Measurements from ENCODE around the gene ERP27. TPM values are rescaled to one million over a fixed set of nuclear protein-coding genes. Genes with fewer than 3 reads are reported as not detected.

The ERP27 gene
- polyA plus RNA-seq, 1 of the 3 experiments (the other 2 are of a cell fraction): 0.64 TPM

- peaks cover 0 to 1% of the 10 kb centered on the region in 2 experiments; a peak in 1 of 4 replicates for H3K4me1 ChIP-seq (ENCODE audit: control insufficient read depth in 1 of 2, insufficient read depth in 2 of 2, low read depth in 1 of 2, low read length in 1 of 2)
- no peaks in the 10 kb centered on the region for H3K79me2 ChIP-seq (ENCODE audit: insufficient read depth)
- no peak overlapping the region for H2AFZ ChIP-seq (ENCODE audit: low read depth)
- H3K4me3 ChIP-seq (ENCODE audit: low read depth in 2 of 2, low read length in 1 of 2): no peak overlapping the region
- 63% methylated on average over 11 of the region's 12 CpGs for WGBS (ENCODE audit: low lambda C conversion rate)
- H3K9me3 ChIP-seq: no peaks in the 10 kb centered on the region
- no peak overlapping the region for H3K9ac ChIP-seq
- no peak for DNase-seq
- H3K36me3 ChIP-seq (replicated peaks in 1 of 2; ENCODE audit: control insufficient read depth in 1 of 2, insufficient read depth in 2 of 2, low read length in 1 of 2): peaks cover 39 to 47% of the 10 kb centered on the region in 2 experiments
- no peak overlapping the region for H3K27ac ChIP-seq (ENCODE audit: low read depth in 2 of 2, low read length in 1 of 2)
- TF ChIP-seq NRF1 (IDR thresholded peaks at IDR 0.05; ENCODE audit: low read depth, low read length) (no peak), CHD2 (IDR thresholded peaks at IDR 0.05; ENCODE audit: low read length, partially characterized antibody) (no peak), ELF1 (IDR thresholded peaks at IDR 0.05) (no peak), JUND (IDR thresholded peaks at IDR 0.05) (no peak), MAX (IDR thresholded peaks at IDR 0.05; ENCODE audit: low read depth) (no peak), REST (IDR thresholded peaks at IDR 0.05; ENCODE audit: low read depth, low read length) (no peak), SIN3A (IDR thresholded peaks at IDR 0.05; ENCODE audit: borderline replicate concordance, low read depth, low read length) (no peak)
- no peaks in the 10 kb centered on the region for H3K9me2 ChIP-seq
- H3K4me2 ChIP-seq: no peak overlapping the region
- H3F3A ChIP-seq (replicated peaks; ENCODE audit: insufficient read depth): no peaks in the 10 kb centered on the region
- H4K20me1 ChIP-seq (ENCODE audit: insufficient read depth): no peaks in the 10 kb centered on the region
- ChIA-PET POLR2A (no interaction called here), CTCF (no interaction called here)
- H3K27me3 ChIP-seq (ENCODE audit: insufficient read depth): no peaks in the 10 kb centered on the region
Measured at GRCh38 chr12:14942196-14942931, 4.0 kb upstream of the ERP27 start.

GRCh38 chr12:14941369-14941768 lies 3.0 kb upstream of the ERP27 start:
- H3K4me2 ChIP-seq: no peak overlapping the region
- peaks cover 31 to 42% of the 10 kb centered on the region in 2 experiments for H3K36me3 ChIP-seq (replicated peaks in 1 of 2; ENCODE audit: control insufficient read depth in 1 of 2, insufficient read depth in 2 of 2, low read length in 1 of 2)
- CTCF ChIA-PET: no interaction called here
- POLR2A ChIA-PET: no interaction called here
- no peaks in the 10 kb centered on the region for H3K4me1 ChIP-seq (ENCODE audit: control insufficient read depth in 1 of 2, insufficient read depth in 2 of 2, low read depth in 1 of 2, low read length in 1 of 2)
- no peak overlapping the region for H2AFZ ChIP-seq (ENCODE audit: low read depth)
- no peaks in the 10 kb centered on the region for H3K9me3 ChIP-seq
- no peak for TF ChIP-seq MEF2A (IDR thresholded peaks at IDR 0.05; ENCODE audit: borderline replicate concordance, low read depth)
- TF ChIP-seq RAD21 (IDR thresholded peaks at IDR 0.05; ENCODE audit: low read length): no peak
- TF ChIP-seq TCF12 (IDR thresholded peaks at IDR 0.05): no peak
- TF ChIP-seq YY1 (IDR thresholded peaks at IDR 0.05; ENCODE audit: low read depth): no peak
- no peak for TF ChIP-seq REST (IDR thresholded peaks at IDR 0.05; ENCODE audit: low read depth, low read length)
- DNase-seq: no peak
- 74% methylated on average over 2 of the region's 2 CpGs for WGBS (ENCODE audit: low lambda C conversion rate)
- no peaks in the 10 kb centered on the region for H3K27me3 ChIP-seq (ENCODE audit: insufficient read depth)
- no peaks in the 10 kb centered on the region for H3F3A ChIP-seq (replicated peaks; ENCODE audit: insufficient read depth)
- H3K27ac ChIP-seq (ENCODE audit: low read depth in 2 of 2, low read length in 1 of 2): no peak overlapping the region
- no peaks in the 10 kb centered on the region for H3K79me2 ChIP-seq (ENCODE audit: insufficient read depth)
- no peaks in the 10 kb centered on the region for H4K20me1 ChIP-seq (ENCODE audit: insufficient read depth)
- no peaks in the 10 kb centered on the region for H3K9me2 ChIP-seq
- H3K9ac ChIP-seq: no peak overlapping the region
- H3K4me3 ChIP-seq (ENCODE audit: low read depth in 2 of 2, low read length in 1 of 2): no peak overlapping the region
